Measurements from ENCODE around the gene TBC1D9.

- TF ChIP-seq CTCF (IDR thresholded peaks at IDR 0.05) (no peak), POLR2A (IDR thresholded peaks at IDR 0.05) (no peak)
Observed at GRCh38 chr4:140611854-140612253, 144.3 kb downstream of the TBC1D9 start.
